ENCODE results near the gene PCGF1. TPM values are rescaled to one million over a fixed set of nuclear protein-coding genes. Genes with fewer than 3 reads are reported as not detected.

The PCGF1 gene
- total RNA-seq, 1 donor from 2014 or later, result 35.3 TPM

DNA sequence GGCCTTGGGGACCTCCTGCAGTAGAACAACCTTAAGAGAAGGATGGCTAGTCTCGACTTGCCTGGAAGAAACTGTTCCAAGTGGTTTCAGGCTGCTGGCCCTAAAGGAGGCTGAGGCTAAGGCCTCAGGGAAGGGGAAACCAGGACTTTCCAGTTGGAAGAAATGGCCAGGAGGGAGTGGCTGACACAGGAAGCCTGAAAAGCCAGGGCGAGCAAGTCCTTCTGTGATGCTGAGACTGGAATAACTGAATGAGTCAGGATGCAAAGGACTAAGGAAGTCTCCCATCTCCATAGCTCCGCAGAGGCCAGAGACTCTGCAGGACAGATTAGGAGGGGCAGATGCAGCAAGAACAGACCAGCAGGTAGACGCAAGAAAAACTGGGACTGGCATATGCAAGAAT is 29.6 kb upstream of the PCGF1 start:
- DNase-seq (ENCODE audit: low spot score), result no peak

- no peak for DNase-seq (ENCODE audit: low spot score)
These were observed 28.9 kb upstream of the PCGF1 start for GRCh38 chr2:74536166-74536950.

DNA sequence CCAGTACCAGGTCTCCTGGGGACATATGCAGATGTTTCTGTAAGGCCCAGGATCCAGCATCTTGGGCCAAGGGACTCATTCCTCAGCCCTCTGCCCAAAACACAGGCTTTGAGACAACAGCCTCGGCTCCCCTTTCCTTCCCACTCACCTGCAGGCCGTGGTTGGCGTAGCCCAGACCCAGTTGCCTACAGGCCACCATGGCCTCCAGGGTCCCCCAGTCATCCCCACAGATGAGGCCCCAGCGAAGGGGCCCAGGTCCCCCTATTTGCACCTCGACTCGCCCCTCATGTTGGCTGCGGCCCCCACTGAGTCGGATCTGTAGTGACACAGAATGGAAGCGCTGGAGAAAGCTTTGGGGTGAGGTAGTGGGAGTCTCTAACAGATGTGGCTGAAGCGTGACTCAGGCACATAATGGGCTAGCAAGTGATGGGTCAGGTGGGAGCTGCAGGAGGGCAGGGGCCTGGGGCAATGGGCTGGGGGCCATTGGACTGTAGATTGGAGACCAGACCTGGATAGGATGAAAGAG is 28.0 kb upstream of the PCGF1 start:
- no peak for DNase-seq (ENCODE audit: low spot score)

DNA sequence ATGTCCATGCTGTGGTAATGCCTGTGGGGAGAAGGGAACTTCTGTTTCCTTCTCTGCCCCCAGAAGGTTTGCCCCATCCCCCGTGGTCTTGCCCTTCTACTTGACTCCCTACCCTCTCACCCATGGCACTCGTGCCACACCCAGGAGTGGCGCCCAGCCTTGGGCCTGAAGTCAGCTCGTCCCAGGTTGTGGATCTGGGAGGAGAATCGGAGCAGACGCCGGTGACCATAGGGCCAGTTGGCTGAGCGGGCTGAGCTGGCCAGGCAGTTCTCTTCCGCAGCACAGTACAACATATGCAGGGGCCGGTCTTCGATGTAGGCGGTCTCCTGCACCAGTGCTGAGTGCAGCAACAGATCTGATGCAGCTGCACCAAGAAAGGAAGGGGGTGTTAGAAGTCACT is 26.9 kb upstream of the PCGF1 start:
- DNase-seq (ENCODE audit: low spot score), result no peak

- DNase-seq (ENCODE audit: low spot score), result no peak
These were observed 26.0 kb upstream of the PCGF1 start for GRCh38 chr2:74533464-74533863.

DNA sequence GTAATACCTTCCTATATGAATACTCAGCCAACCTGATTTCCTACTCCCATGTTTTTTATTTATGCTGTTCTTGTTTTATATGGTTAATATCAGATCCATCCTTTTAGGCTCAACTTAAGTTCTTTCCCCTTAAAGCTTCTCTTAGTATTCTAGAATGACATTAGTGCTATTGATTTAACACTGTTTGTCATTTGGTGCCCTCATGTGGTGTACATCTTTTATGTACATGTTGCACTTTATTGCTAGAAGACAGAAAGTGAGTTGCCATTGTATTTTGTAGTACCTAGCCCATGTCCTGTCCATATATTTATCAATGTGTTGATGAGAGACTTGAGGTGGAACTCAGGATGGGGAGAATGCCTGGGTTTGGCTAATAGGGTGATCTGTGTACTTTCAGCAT is 24.7 kb upstream of the PCGF1 start:
- no peak for DNase-seq (ENCODE audit: low spot score)

DNA sequence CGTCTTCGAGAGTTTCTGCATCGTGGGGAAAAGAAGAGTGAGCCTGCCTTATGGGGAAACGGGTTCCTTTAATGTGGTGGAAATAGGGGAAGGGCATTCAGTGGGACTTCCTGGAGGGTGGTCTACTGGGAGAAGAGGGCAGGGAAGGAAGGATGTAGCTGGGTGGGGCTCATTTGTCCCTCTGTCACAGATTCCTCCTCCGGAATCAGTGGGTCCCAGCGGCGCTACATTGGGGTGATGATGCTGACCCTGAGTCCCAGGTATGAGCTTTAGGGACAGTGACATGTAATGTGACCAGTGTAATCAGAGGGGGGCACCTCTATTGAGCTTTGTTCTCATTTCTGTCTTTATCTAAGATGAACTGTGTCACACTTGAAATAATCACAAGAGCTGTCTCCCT is 24.2 kb upstream of the PCGF1 start:
- DNase-seq (ENCODE audit: low spot score), result no peak

- no peak for DNase-seq (ENCODE audit: low spot score)
These were observed 23.0 kb upstream of the PCGF1 start for GRCh38 chr2:74530239-74531187.

DNA sequence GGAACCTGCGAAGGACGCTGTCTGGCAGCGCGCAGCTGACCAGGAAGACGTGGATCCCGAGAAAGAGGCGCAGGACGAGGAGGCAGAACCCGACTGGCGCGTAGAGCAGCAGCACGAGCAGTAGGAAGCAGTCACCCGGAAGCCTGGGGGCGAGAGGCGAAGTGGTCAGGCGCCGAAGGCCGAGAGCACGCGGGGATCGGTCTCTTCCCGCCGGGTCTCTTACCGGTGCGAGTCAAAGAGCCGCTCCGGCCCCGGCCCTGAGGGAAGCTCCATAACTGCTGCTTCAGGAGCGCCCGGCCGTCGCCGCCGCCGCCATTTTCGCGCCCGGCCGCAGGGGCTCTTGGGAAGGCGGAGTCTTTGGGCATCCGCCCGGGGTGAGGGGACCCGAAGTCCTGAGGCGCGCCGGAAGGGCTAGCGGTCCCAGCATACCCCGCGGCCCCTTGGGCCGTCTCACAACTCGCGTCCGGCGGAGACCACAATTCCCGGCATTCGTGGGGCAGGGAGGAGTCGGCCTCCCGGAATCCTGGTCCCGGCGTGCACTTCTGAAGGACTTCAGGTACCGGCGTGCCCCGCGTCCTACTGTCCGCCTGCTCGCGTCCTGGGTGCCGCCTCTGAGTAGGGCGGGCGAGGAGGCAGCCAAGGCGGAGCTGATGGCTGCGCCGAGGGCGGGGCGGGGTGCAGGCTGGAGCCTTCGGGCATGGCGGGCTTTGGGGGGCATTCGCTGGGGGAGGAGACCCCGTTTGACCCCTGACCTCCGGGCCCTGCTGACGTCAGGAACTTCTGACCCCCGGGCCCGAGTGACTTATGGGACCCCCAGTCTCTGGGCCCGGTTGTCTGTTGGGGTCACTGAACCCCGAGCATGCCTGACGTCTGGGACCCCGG is 22.1 kb upstream of the PCGF1 start, which contains the start of the genes AUP1 and HTRA2:
Gene AUP1 (minus strand): TSS at position 350 of the 882 bp plus-strand sequence. CDS start 77 bp downstream, at position 273.
Gene HTRA2 (plus strand): TSS at position 577 of the 882 bp plus-strand sequence. CDS start 74 bp downstream, at position 651.
- DNase-seq (ENCODE audit: low spot score), result peak; percentile 99

GRCh38 chr2:74528600-74529356 is 21.3 kb upstream of the PCGF1 start:
- DNase-seq (ENCODE audit: low spot score), result no peak

DNA sequence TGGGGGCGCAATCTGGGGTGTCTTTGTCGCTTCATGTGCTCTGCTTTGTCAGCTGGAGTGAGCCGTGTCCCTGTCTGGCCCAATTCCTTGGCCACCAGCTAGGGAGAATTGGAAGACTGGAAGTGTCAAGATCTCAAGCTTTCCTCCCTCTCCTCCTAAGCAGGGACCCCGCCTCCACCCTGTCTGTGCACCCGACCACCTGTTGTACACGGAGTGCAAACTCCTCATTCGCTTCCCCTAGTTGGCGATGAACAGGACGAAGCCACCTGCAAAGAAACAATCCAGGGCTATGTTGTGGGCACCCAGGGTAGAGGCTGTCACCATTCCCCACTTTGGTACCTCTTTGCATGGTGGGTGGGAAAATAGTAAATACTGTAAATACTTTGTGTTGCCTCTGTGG is 20.2 kb upstream of the PCGF1 start:
- no peak for DNase-seq (ENCODE audit: low spot score)

DNA sequence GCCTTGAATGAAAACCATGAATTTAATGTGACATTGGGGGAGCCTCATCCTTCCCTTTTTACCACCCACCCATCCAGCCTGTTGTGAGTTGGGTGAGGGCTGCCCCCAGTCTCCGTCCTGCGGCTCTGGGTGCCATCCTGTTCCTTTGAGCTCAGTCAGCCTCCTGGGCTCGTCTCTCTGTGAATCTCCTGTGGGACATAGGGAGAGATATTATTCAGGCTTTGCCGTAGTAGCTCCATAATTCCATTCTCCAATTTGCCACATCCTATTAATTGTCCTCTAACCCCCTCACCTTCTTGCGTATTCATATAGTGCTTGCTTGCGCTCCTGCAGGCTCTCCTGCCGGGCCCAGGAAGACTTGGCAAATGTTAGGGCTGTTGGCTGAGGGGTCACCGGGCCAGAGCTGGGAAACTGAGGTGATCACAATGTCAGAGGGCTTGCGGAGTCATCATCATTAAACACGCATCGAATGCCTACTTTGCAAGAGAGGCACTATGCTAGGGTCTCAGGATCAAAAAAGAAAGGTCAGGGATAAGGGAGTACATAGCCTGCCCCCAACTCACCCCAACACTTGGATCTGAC is 19.2 kb upstream of the PCGF1 start:
- no peak for DNase-seq (ENCODE audit: low spot score)

GRCh38 chr2:74525717-74526648 is 18.5 kb upstream of the PCGF1 start, which contains the start of gene DQX1:
DQX1 (minus strand) TSS chr2:74526231; CDS start chr2:74525729, 502 bp downstream.
- DNase-seq (ENCODE audit: low spot score), result no peak

GRCh38 chr2:74524955-74525716 is 17.6 kb upstream of the PCGF1 start:
- no peak for DNase-seq (ENCODE audit: low spot score)

- DNase-seq (ENCODE audit: low spot score), result no peak
These were observed 16.5 kb upstream of the PCGF1 start for GRCh38 chr2:74524005-74524404.

GRCh38 chr2:74522516-74522915 is 15.0 kb upstream of the PCGF1 start:
- no peak for DNase-seq (ENCODE audit: low spot score)

GRCh38 chr2:74516650-74517049 is 9.2 kb upstream of the PCGF1 start:
- DNase-seq (ENCODE audit: low spot score), result no peak

DNA sequence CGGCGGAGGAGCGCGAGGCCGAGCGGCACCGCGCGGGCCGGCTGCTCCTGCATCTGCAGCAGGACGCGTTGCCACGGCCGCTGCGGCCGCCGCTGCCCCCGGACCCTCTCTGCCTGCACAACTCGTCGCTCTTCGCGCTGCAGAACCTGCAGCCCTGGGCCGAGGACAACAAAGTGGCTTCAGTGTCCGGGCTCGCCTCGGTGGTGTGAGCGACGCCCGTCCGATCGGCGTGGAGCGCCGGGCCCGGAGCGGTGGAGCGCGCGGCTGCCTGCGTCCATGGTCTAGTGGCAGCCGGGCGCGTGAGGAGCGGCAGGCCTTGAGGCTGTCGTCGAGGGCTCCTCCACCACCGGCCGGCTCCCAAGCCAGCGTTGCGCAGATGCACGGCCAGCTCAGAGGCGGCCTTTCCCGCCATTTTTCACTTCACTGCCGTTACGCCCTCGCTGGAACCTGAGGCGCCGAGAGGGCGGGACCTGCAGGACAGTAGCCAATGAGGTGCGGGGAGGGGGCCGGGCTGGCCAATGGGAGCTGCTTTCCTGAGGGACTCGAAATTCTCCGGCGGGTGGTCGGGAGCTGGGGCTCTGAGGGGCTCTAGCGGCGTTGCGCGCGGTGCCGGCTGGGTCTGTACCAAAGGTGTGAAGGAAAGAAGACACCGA is 8.6 kb upstream of the PCGF1 start:
- peak; percentile 67 for DNase-seq (ENCODE audit: low spot score)
